ENCODE results near the gene MORC3. TPM values are rescaled to one million over a fixed set of nuclear protein-coding genes. Genes with fewer than 3 reads are reported as not detected.

Gene MORC3
- total RNA-seq, 2 experiments from 2014 or later: 23.0 to 34.3 TPM

DNA sequence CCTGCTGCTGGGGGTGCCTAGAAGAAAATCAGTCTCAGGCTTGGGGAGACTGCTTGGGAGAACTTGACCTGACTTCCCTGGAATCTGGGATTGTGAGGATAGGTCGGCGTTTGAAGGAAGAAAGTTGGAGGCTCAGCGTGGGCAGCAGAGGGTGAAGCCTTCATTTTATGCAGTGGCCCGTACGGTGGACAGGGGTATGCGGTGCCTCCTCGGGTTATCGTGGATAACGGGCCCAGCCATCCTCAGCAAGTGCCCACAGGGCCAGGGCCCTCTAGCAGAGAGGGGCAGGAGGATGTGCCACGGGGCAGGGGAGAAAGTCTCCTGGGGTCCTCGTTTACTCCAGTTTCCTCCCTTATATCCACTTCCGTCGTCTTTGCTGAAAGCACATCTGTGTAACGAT lies 99.2 kb downstream of the MORC3 start:
- BruUV-seq (replicated peaks): no TSS peak
- no peak for DNase-seq (ENCODE audit: low spot score)
- Histone ChIP-seq H3K9me2 (ENCODE audit: insufficient read depth, low read length) (no peaks in the 10 kb centered on the region), H4K20me1 (ENCODE audit: insufficient read depth, low read length) (no peaks in the 10 kb centered on the region; the same call in 1 of the 2 replicates), H3K4me2 (ENCODE audit: low read length) (no peak overlapping the region), H3K9me3 (ENCODE audit: low read length) (no peaks in the 10 kb centered on the region), H3K27ac (ENCODE audit: low read depth, low read length, poor library complexity, severe bottlenecking) (no peak overlapping the region), H2AFZ (ENCODE audit: low read length) (no peak overlapping the region), H3K4me1 (ENCODE audit: insufficient read depth, low read length, poor library complexity, severe bottlenecking) (no peaks in the 10 kb centered on the region), H3K36me3 (ENCODE audit: insufficient read depth, low read length) (peaks cover 42% of the 10 kb centered on the region), H3K79me2 (ENCODE audit: insufficient read depth, low read depth, low read length) (no peaks in the 10 kb centered on the region), H3K4me3 (ENCODE audit: low read depth, low read length, poor library complexity, severe bottlenecking) (no peak overlapping the region)
- ChIA-PET POLR2A (no interaction called here), CTCF (ENCODE audit: unreplicated experiment) (no interaction called here)
- TF ChIP-seq EZH2phosphoT487 (IDR thresholded peaks at IDR 0.05; ENCODE audit: borderline replicate concordance, low read depth, low read length): no peak
- TF ChIP-seq, protein P1, sequence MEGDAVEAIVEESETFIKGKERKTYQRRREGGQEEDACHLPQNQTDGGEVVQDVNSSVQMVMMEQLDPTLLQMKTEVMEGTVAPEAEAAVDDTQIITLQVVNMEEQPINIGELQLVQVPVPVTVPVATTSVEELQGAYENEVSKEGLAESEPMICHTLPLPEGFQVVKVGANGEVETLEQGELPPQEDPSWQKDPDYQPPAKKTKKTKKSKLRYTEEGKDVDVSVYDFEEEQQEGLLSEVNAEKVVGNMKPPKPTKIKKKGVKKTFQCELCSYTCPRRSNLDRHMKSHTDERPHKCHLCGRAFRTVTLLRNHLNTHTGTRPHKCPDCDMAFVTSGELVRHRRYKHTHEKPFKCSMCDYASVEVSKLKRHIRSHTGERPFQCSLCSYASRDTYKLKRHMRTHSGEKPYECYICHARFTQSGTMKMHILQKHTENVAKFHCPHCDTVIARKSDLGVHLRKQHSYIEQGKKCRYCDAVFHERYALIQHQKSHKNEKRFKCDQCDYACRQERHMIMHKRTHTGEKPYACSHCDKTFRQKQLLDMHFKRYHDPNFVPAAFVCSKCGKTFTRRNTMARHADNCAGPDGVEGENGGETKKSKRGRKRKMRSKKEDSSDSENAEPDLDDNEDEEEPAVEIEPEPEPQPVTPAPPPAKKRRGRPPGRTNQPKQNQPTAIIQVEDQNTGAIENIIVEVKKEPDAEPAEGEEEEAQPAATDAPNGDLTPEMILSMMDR (conservative IDR thresholded peaks at IDR 0.05; ENCODE audit: low read length): no peak
- intact Hi-C loops (cut with micrococcal nuclease; ENCODE audit: unreplicated experiment): no loop called here

GRCh38 chr21:36419996-36420395 lies 100.0 kb downstream of the MORC3 start:
- Histone ChIP-seq H3K9me3 (ENCODE audit: low read length) (no peaks in the 10 kb centered on the region), H3K9me2 (ENCODE audit: insufficient read depth, low read length) (no peaks in the 10 kb centered on the region), H3K27ac (ENCODE audit: low read depth, low read length, poor library complexity, severe bottlenecking) (no peak overlapping the region), H3K4me3 (ENCODE audit: low read depth, low read length, poor library complexity, severe bottlenecking) (no peak overlapping the region), H3K4me2 (ENCODE audit: low read length) (no peak overlapping the region), H3K79me2 (ENCODE audit: insufficient read depth, low read depth, low read length) (no peaks in the 10 kb centered on the region), H2AFZ (ENCODE audit: low read length) (no peak overlapping the region), H4K20me1 (ENCODE audit: insufficient read depth, low read length) (no peaks in the 10 kb centered on the region; the same call in 1 of the 2 replicates), H3K36me3 (ENCODE audit: insufficient read depth, low read length) (peaks cover 34% of the 10 kb centered on the region), H3K4me1 (ENCODE audit: insufficient read depth, low read length, poor library complexity, severe bottlenecking) (no peaks in the 10 kb centered on the region)
- peak; percentile 63 for DNase-seq (ENCODE audit: low spot score)
- intact Hi-C loops (cut with micrococcal nuclease; ENCODE audit: unreplicated experiment): loop anchor here (5.0 kb wide), 2 partner anchors 167 to 507 kb away; no protein-coding TSS in a partner anchor
- TF ChIP-seq, protein P1 (conservative IDR thresholded peaks at IDR 0.05; ENCODE audit: low read length): peak; percentile 85
- no peak for TF ChIP-seq EZH2phosphoT487 (IDR thresholded peaks at IDR 0.05; ENCODE audit: borderline replicate concordance, low read depth, low read length)
- ChIA-PET CTCF (ENCODE audit: unreplicated experiment) (no interaction called here), POLR2A (no interaction called here)
- no TSS peak for BruUV-seq (replicated peaks)

DNA sequence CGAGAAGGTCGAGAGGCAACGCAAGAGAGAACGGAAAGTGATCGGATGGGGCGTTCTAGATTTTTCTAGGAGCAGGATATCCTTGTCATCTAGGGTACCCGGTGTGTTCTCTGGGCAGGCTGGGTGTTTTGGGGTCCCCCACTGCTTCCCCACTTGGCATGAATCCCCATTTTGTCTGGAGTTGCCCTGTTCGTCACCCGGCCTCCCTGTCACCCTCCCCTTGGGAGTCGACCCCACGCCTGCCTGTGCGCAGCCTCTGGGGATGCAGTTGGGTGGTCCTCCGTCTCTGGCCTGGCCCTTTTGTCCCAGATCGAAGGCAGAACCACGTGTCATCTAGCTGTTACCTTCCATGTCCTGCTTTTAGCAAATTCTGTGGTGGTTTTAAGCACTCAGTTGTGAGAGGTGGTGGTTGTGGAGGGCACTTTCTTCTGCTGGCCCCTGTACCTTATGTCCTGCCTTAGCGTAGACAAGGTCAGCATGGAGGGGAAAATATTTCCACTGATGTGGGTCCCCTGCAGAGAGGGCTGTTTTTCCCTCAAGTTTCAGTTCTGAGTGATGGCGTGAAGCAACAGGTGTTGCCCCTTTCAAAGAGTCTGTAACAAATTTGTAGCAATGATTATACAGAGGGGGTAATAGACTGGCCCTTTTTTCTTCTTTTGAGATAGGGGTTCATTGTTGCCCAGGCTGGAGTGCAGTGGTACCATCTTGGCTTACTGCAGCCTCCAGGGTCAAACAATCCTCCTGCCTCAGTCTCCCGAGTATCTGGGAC lies 100.8 kb downstream of the MORC3 start:
- no peaks in the 10 kb centered on the region for H3K9me2 ChIP-seq (ENCODE audit: insufficient read depth, low read length)
- no peak overlapping the region for H3K27ac ChIP-seq (ENCODE audit: low read depth, low read length, poor library complexity, severe bottlenecking)
- H2AFZ ChIP-seq (ENCODE audit: low read length): no peak overlapping the region
- ChIA-PET CTCF (ENCODE audit: unreplicated experiment) (interaction anchor here (0.6 kb wide), 1 partner anchor 9 kb away, joined by 3 read pairs; no protein-coding TSS in a partner anchor), POLR2A (no interaction called here)
- H3K4me1 ChIP-seq (ENCODE audit: insufficient read depth, low read length, poor library complexity, severe bottlenecking): no peaks in the 10 kb centered on the region
- H3K9me3 ChIP-seq (ENCODE audit: low read length): no peaks in the 10 kb centered on the region
- H3K79me2 ChIP-seq (ENCODE audit: insufficient read depth, low read depth, low read length): no peaks in the 10 kb centered on the region
- no peak for TF ChIP-seq EZH2phosphoT487 (IDR thresholded peaks at IDR 0.05; ENCODE audit: borderline replicate concordance, low read depth, low read length)
- TF ChIP-seq, protein P1 (conservative IDR thresholded peaks at IDR 0.05; ENCODE audit: low read length): no peak
- no TSS peak for BruUV-seq (replicated peaks)
- H4K20me1 ChIP-seq (ENCODE audit: insufficient read depth, low read length): no peaks in the 10 kb centered on the region; the same call in 1 of the 2 replicates
- H3K36me3 ChIP-seq (ENCODE audit: insufficient read depth, low read length): peaks cover 28% of the 10 kb centered on the region
- H3K4me2 ChIP-seq (ENCODE audit: low read length): no peak overlapping the region
- intact Hi-C loops (cut with micrococcal nuclease; ENCODE audit: unreplicated experiment): loop anchor here (5.0 kb wide), 2 partner anchors 167 to 507 kb away; no protein-coding TSS in a partner anchor
- no peak for DNase-seq (ENCODE audit: low spot score)
- no peak overlapping the region for H3K4me3 ChIP-seq (ENCODE audit: low read depth, low read length, poor library complexity, severe bottlenecking)

Data from OCI-LY7 (cell line).